Measurements from ENCODE around the gene SNX2. TPM values are rescaled to one million over a fixed set of nuclear protein-coding genes. Genes with fewer than 3 reads are reported as not detected.

Gene SNX2
- total and polyA plus RNA-seq, 4 donors = 30.9 to 102 (median 72.0) TPM

DNA sequence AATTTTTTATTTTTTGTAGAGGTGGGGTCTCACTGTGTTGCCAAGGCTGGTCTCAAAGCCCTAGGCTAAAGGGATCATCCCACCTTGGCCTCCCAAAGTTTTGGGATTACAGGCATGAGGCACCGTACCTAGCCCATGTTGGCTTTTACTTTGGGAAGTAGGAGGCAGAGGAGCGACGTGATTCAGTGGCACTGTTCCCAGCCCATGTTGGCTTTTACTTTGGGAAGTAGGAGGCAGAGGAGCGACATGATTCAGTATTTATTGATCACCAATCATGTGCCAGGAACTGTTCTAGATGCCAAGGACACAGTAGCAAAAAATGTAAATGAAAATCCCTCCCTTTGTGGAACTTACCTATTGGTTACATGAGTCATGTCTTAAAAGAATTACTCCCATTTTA, 88.8 kb downstream of the SNX2 start:
- no peak for ATAC-seq (ENCODE audit: insufficient read depth, low FRiP score)
- Histone ChIP-seq H3K36me3 (ENCODE audit: control insufficient read depth in 4 of 4, insufficient read depth in 4 of 4, low read length in 4 of 4) (peaks cover 0 to 16% (median 5%) of the 10 kb centered on the region in 4 donors), H3K27ac (ENCODE audit: low read depth in 1 of 2, low read length in 1 of 2) (no peak overlapping the region), H3K4me1 (ENCODE audit: control insufficient read depth in 5 of 5, insufficient read depth in 5 of 5, low read length in 5 of 5) (peaks cover 0 to 3% (median 0%) of the 10 kb centered on the region in 5 donors), H3K9ac (ENCODE audit: insufficient read depth in 1 of 2, low read length in 2 of 2) (no peak overlapping the region), H3K27me3 (ENCODE audit: control insufficient read depth in 3 of 3, insufficient read depth in 3 of 3, low read length in 2 of 3) (no peaks in the 10 kb centered on the region), H3K4me3 (no peak overlapping the region), H3K9me3 (ENCODE audit: control insufficient read depth in 4 of 4, insufficient read depth in 3 of 4, low read length in 3 of 4) (no peaks in the 10 kb centered on the region)
- no peak for DNase-seq
- TF ChIP-seq, protein P1, sequence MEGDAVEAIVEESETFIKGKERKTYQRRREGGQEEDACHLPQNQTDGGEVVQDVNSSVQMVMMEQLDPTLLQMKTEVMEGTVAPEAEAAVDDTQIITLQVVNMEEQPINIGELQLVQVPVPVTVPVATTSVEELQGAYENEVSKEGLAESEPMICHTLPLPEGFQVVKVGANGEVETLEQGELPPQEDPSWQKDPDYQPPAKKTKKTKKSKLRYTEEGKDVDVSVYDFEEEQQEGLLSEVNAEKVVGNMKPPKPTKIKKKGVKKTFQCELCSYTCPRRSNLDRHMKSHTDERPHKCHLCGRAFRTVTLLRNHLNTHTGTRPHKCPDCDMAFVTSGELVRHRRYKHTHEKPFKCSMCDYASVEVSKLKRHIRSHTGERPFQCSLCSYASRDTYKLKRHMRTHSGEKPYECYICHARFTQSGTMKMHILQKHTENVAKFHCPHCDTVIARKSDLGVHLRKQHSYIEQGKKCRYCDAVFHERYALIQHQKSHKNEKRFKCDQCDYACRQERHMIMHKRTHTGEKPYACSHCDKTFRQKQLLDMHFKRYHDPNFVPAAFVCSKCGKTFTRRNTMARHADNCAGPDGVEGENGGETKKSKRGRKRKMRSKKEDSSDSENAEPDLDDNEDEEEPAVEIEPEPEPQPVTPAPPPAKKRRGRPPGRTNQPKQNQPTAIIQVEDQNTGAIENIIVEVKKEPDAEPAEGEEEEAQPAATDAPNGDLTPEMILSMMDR (IDR thresholded peaks at IDR 0.05; ENCODE audit: control extremely low read depth, extremely low read depth) = no peak
- WGBS, 2 donors = 96 to 97% methylated on average over 4 of the region's 4 CpGs

GRCh38 chr5:122864400-122864799, 89.5 kb downstream of the SNX2 start:
- H3K27me3 ChIP-seq (ENCODE audit: control insufficient read depth in 3 of 3, insufficient read depth in 3 of 3, low read length in 2 of 3) = no peaks in the 10 kb centered on the region
- ATAC-seq (ENCODE audit: insufficient read depth, low FRiP score) (no peak), DNase-seq (no peak)
- H3K4me1 ChIP-seq (ENCODE audit: control insufficient read depth in 5 of 5, insufficient read depth in 5 of 5, low read length in 5 of 5) = peaks cover 0 to 2% (median 0%) of the 10 kb centered on the region in 5 donors
- 91 to 93% methylated on average over 6 of the region's 6 CpGs for WGBS, 2 donors
- no peak overlapping the region for H3K9ac ChIP-seq (ENCODE audit: insufficient read depth in 1 of 2, low read length in 2 of 2)
- no peak overlapping the region for H3K27ac ChIP-seq (ENCODE audit: low read depth in 1 of 2, low read length in 1 of 2)
- TF ChIP-seq, protein P1 (IDR thresholded peaks at IDR 0.05; ENCODE audit: control extremely low read depth, extremely low read depth) = no peak
- no peaks in the 10 kb centered on the region for H3K9me3 ChIP-seq (ENCODE audit: control insufficient read depth in 4 of 4, insufficient read depth in 3 of 4, low read length in 3 of 4)
- H3K4me3 ChIP-seq = no peak overlapping the region
- peaks cover 0 to 16% (median 4%) of the 10 kb centered on the region in 4 donors for H3K36me3 ChIP-seq (ENCODE audit: control insufficient read depth in 4 of 4, insufficient read depth in 4 of 4, low read length in 4 of 4)

DNA sequence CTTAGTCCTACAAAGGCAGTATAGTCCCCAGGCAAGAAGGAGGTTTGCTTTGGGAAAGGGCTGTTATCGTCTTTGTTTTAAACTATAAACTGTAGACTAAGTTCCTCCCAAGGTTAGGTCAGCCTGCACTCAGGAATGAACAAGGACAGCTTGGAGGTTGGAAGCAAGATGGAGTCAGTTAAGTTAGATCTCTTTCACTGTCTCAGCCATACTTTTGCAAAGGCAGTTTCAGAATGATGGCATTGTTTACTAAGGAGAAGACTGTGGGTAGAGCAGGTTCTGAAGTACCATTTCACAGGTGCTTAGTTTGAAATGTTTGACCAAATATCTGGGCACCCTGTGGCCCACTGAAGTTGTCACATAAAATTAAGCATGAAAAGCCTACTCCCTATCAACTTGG, 90.0 kb downstream of the SNX2 start:
- Histone ChIP-seq H3K27me3 (ENCODE audit: control insufficient read depth in 3 of 3, insufficient read depth in 3 of 3, low read length in 2 of 3) (no peaks in the 10 kb centered on the region), H3K4me1 (ENCODE audit: control insufficient read depth in 5 of 5, insufficient read depth in 5 of 5, low read length in 5 of 5) (peaks cover 0 to 2% (median 0%) of the 10 kb centered on the region in 5 donors), H3K36me3 (ENCODE audit: control insufficient read depth in 4 of 4, insufficient read depth in 4 of 4, low read length in 4 of 4) (peaks cover 0 to 16% (median 4%) of the 10 kb centered on the region in 4 donors), H3K9ac (ENCODE audit: insufficient read depth in 1 of 2, low read length in 2 of 2) (no peak overlapping the region), H3K27ac (ENCODE audit: low read depth in 1 of 2, low read length in 1 of 2) (no peak overlapping the region), H3K4me3 (no peak overlapping the region), H3K9me3 (ENCODE audit: control insufficient read depth in 4 of 4, insufficient read depth in 3 of 4, low read length in 3 of 4) (no peaks in the 10 kb centered on the region)
- TF ChIP-seq, protein P1 (IDR thresholded peaks at IDR 0.05; ENCODE audit: control extremely low read depth, extremely low read depth) = no peak
- 90 to 92% methylated on average over 1 of the region's 1 CpG for WGBS, 2 donors
- no peak for DNase-seq
- no peak for ATAC-seq (ENCODE audit: insufficient read depth, low FRiP score)

Measured in lung (tissue), 12 donors.